ENCODE data around the gene USPL1. TPM values are rescaled to one million over a fixed set of nuclear protein-coding genes. Genes with fewer than 3 reads are reported as not detected.

The USPL1 gene
- total and polyA plus RNA-seq, 2 experiments from 2014 or later, result 9.5 to 22.0 TPM

DNA sequence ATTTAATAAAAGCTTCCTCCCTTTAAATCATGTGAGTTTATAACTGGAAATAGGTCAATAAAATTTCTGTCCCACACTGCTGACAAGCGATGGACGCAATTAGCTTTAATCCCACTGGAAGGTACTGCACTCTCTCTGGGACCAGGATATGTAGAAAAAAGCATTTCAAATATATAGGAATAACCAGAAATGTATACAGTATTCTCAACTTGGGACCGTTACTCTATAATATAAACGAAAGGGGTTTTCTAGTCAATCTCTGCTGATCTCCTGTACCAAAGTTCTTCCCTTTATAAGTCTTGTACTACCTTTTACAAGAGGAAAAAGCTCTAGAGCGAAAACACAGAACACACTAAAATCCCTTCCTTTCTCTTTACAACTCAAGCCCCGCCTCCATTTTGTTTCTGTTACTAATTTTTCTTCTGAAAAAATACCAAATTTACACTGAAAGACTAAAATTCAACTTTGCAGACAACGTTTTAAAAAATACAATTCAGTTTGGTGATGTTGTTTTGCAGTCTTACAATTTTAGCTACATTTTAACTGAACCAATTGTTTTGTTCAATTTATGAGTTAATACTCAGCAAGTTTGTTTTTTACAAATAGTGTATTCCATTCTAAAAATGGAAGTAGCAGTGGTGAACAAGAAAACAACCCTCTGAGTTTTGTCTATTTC lies 1.7 kb upstream of the USPL1 start:
- Histone ChIP-seq H4K20me1 (ENCODE audit: insufficient read depth, poor library complexity, severe bottlenecking) (no peaks in the 10 kb centered on the region), H3K9me2 (replicated peaks; ENCODE audit: insufficient read depth) (no peaks in the 10 kb centered on the region), H3K9me3 (ENCODE audit: low read depth) (no peaks in the 10 kb centered on the region), H3K4me2 (peak overlapping the region; percentile 77), H2AFZ (peak overlapping the region; percentile 6), H3K27me3 (no peaks in the 10 kb centered on the region), H3K79me2 (peaks cover 71% of the 10 kb centered on the region), H3K4me3 (peak overlapping the region; percentile 34), H3K4me1 (ENCODE audit: insufficient read depth) (peaks cover 13% of the 10 kb centered on the region), H3K27ac (peak overlapping the region; percentile 99), H3K36me3 (replicated peaks; ENCODE audit: insufficient read depth, low read depth) (no peaks in the 10 kb centered on the region)
- peak; percentile 56 for DNase-seq (ENCODE audit: low spot score)
- TF ChIP-seq EZH2phosphoT487 (IDR thresholded peaks at IDR 0.05; ENCODE audit: low read depth, severe bottlenecking, unreplicated experiment) (no peak), CTCF (IDR thresholded peaks at IDR 0.05; ENCODE audit: poor library complexity) (no peak), EZH2 (IDR thresholded peaks at IDR 0.05; ENCODE audit: borderline replicate concordance) (no peak)
- WGBS (ENCODE audit: low lambda C conversion rate, missing lambda C conversion rate), result 9% methylated on average over 7 of the region's 7 CpGs

DNA sequence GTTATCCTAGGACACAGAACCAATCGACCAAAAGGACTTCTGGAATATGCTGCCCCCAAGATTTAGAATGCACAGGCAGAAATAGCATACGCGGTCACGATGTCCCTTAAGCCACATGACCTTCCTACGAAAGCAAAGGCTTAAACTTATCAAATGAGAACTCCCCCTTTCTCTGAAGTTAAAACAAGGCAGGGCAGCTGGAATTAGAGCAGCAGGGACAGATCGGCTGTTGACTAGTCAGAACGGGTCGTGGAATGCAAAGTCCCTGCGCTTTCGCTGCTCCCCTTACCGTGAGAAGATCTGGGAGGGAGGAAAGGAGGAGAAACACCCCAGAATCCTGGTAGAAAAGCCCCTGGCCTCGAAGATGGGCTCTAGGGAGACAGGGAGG lies 799 bp upstream of the USPL1 start:
- no peaks in the 10 kb centered on the region for H3K27me3 ChIP-seq
- H4K20me1 ChIP-seq (ENCODE audit: insufficient read depth, poor library complexity, severe bottlenecking), result no peaks in the 10 kb centered on the region
- peak overlapping the region; percentile 34 for H3K4me3 ChIP-seq
- no peak for TF ChIP-seq EZH2phosphoT487 (IDR thresholded peaks at IDR 0.05; ENCODE audit: low read depth, severe bottlenecking, unreplicated experiment)
- no peak for TF ChIP-seq EZH2 (IDR thresholded peaks at IDR 0.05; ENCODE audit: borderline replicate concordance)
- no peak for TF ChIP-seq CTCF (IDR thresholded peaks at IDR 0.05; ENCODE audit: poor library complexity)
- H3K9me2 ChIP-seq (replicated peaks; ENCODE audit: insufficient read depth), result no peaks in the 10 kb centered on the region
- H2AFZ ChIP-seq, result peak overlapping the region; percentile 26
- no peaks in the 10 kb centered on the region for H3K9me3 ChIP-seq (ENCODE audit: low read depth)
- H3K36me3 ChIP-seq (replicated peaks; ENCODE audit: insufficient read depth, low read depth), result no peaks in the 10 kb centered on the region
- H3K79me2 ChIP-seq, result peaks cover 75% of the 10 kb centered on the region
- H3K4me1 ChIP-seq (ENCODE audit: insufficient read depth), result peaks cover 13% of the 10 kb centered on the region
- 1% methylated on average over 12 of the region's 12 CpGs for WGBS (ENCODE audit: low lambda C conversion rate, missing lambda C conversion rate)
- peak; percentile 86 for DNase-seq (ENCODE audit: low spot score)
- peak overlapping the region; percentile 77 for H3K4me2 ChIP-seq
- peak overlapping the region; percentile 99 for H3K27ac ChIP-seq

DNA sequence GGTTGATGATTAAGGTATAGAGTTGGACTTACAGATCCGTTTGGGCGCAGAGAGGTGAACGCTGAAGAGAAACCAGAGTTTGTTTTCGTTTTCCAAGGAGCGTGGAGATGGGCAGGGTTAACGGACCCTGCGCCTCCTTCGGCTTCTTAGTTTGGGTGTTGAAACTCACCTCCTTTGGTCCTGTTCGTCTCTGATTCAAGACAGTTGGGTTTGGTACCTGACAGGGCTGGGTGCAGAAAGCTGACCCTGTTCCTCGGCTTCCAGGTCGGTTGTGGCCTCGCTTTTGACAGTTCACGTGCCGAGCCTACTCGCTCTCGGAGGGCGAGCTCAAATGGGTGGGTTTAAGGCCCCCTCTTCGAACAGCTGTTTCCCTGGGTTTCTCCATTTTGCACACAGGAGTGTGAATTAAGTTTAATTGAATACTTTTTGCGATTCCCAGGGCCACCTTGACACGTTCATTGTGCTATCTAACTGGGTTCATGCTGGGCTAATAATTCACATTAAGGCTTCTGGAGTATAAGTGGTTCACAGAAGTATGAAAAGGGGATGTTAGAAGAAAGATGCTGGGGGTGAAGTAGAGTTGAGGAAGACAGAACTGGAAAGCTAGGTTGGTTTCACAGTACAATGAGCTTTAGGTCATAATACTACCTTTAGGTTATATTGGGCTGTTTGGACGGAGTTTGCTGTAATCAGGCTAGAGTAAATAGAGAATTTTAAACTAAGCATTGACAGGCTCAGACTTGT lies 638 bp downstream of the USPL1 start:
- peaks cover 76% of the 10 kb centered on the region for H3K79me2 ChIP-seq
- H3K36me3 ChIP-seq (replicated peaks; ENCODE audit: insufficient read depth, low read depth), result no peaks in the 10 kb centered on the region
- TF ChIP-seq CTCF (IDR thresholded peaks at IDR 0.05; ENCODE audit: poor library complexity) (no peak), EZH2 (IDR thresholded peaks at IDR 0.05; ENCODE audit: borderline replicate concordance) (no peak), EZH2phosphoT487 (IDR thresholded peaks at IDR 0.05; ENCODE audit: low read depth, severe bottlenecking, unreplicated experiment) (no peak)
- peaks cover 13% of the 10 kb centered on the region for H3K4me1 ChIP-seq (ENCODE audit: insufficient read depth)
- H3K27me3 ChIP-seq, result no peaks in the 10 kb centered on the region
- DNase-seq (ENCODE audit: low spot score), result peak; percentile 25
- no peaks in the 10 kb centered on the region for H3K9me3 ChIP-seq (ENCODE audit: low read depth)
- no peaks in the 10 kb centered on the region for H4K20me1 ChIP-seq (ENCODE audit: insufficient read depth, poor library complexity, severe bottlenecking)
- H3K4me2 ChIP-seq, result peak overlapping the region; percentile 88
- H2AFZ ChIP-seq, result peak overlapping the region; percentile 74
- peak overlapping the region; percentile 35 for H3K4me3 ChIP-seq
- H3K9me2 ChIP-seq (replicated peaks; ENCODE audit: insufficient read depth), result no peaks in the 10 kb centered on the region
- peak overlapping the region; percentile 85 for H3K27ac ChIP-seq
- WGBS (ENCODE audit: low lambda C conversion rate, missing lambda C conversion rate), result 1% methylated on average over 21 of the region's 21 CpGs
